DOHH2 (cell line): ENCODE data around the gene MAGI3.

Source experiments
- CTCF ChIP-seq: fragments of 200-600 bp; sonication (generic); IDR thresholded peaks from one replicate; pipeline ENCODE4 v1.5.1; 2014; ENCODE audit warnings: antibody characterized with exemption, mild to moderate bottlenecking, low read depth, low read length; ENCODE audit not compliant: poor library complexity, severe bottlenecking
- EZH2phosphoT487 ChIP-seq: fragments of 200-600 bp; sonication (generic); IDR thresholded peaks from 2 replicates; pipeline ENCODE4 v1.6.1; 2017; ENCODE audit warnings: borderline replicate concordance, mild to moderate bottlenecking, antibody characterized with exemption, low read length, moderate library complexity, mixed read lengths

GRCh38 chr1:113701429-113701828 is 311.1 kb downstream of the MAGI3 start:
- TF ChIP-seq CTCF (no peak), EZH2phosphoT487 (no peak)
